ENCODE measurements around the gene L3MBTL2.
"Not testable (repeated sequence)": the region's sequence is repeated elsewhere in the genome, so short reads cannot be mapped to it uniquely, and the experiment has no call there.

Gene L3MBTL2

GRCh38 chr22:41180362-41180761 is 24.8 kb upstream of the L3MBTL2 start:
- H2BK5ac ChIP-seq (ENCODE audit: low read length); H2AFZ ChIP-seq (ENCODE audit: low read length); H3K14ac ChIP-seq (ENCODE audit: low read length); H3K9ac ChIP-seq (ENCODE audit: low read depth, low read length, poor library complexity); H3K27me3 ChIP-seq (ENCODE audit: control insufficient read depth in 3 of 3, insufficient read depth in 3 of 3, low read depth in 1 of 3, low read length in 3 of 3); H3K23ac ChIP-seq (ENCODE audit: low read depth, low read length, poor library complexity); H3K4me2 ChIP-seq (ENCODE audit: insufficient read depth, low read length, poor library complexity, severe bottlenecking); H3K4me1 ChIP-seq (ENCODE audit: control insufficient read depth in 2 of 2, insufficient read depth in 1 of 2, low read depth in 1 of 2, low read length in 2 of 2); H3K18ac ChIP-seq (ENCODE audit: low read length); H4K91ac ChIP-seq (ENCODE audit: low read depth, low read length, poor library complexity); H4K8ac ChIP-seq (ENCODE audit: low read depth, low read length); H3K9me3 ChIP-seq (replicated peaks in 1 of 2; ENCODE audit: control insufficient read depth in 2 of 2, insufficient read depth in 1 of 2, low read depth in 1 of 2, low read length in 2 of 2); H3K4me3 ChIP-seq (ENCODE audit: low read length in 2 of 2); H3K79me1 ChIP-seq (ENCODE audit: low read depth, low read length); H2BK120ac ChIP-seq (ENCODE audit: low read depth, low read length); H2AK5ac ChIP-seq (ENCODE audit: low read depth, low read length); H3K4ac ChIP-seq (ENCODE audit: low read length); H2BK12ac ChIP-seq (ENCODE audit: low read length); H3K27ac ChIP-seq (replicated peaks; ENCODE audit: low read length); H2BK15ac ChIP-seq (ENCODE audit: low read length); DNase-seq (ENCODE audit: low spot score): not testable (repeated sequence)
- WGBS, 2 donors (ENCODE audit: extremely low coverage in 2 of 2, insufficient read length in 2 of 2, insufficient replicate concordance in 1 of 2), result no CpG with 5 or more reads among the region's 6 CpGs
- H3K36me3 ChIP-seq (replicated peaks in 1 of 2; ENCODE audit: control insufficient read depth in 2 of 2, insufficient read depth in 2 of 2, low read length in 2 of 2), result peaks cover 32 to 63% of the 10 kb centered on the region in 2 donors

DNA sequence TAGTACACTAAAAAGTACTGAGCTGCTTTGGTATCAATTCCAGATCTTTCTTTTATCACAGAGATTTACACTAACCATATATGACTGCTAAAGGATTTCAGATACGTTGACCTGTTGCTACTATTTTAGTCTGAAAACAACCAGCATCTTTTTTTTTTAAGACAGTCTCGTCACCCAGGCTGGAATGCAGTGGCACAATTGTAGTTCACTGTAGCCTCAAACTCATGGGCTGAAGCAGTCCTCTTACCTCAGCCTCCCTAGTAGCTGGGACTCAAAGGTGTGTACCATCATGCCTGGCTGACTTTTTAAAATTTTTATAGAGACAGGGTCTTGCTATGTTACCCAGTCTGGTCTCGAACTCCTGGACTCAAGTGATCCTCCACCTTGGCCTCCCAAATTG is 24.2 kb upstream of the L3MBTL2 start:
- no peak overlapping the region for H2AFZ ChIP-seq (ENCODE audit: low read length)
- H3K9ac ChIP-seq (ENCODE audit: low read depth, low read length, poor library complexity), result no peak overlapping the region
- no CpG with 5 or more reads among the region's 3 CpGs for WGBS, 2 donors (ENCODE audit: extremely low coverage in 2 of 2, insufficient read length in 2 of 2, insufficient replicate concordance in 1 of 2)
- H4K8ac ChIP-seq (ENCODE audit: low read depth, low read length), result no peak overlapping the region
- no peak overlapping the region for H2BK5ac ChIP-seq (ENCODE audit: low read length)
- peaks cover 0 to 2% of the 10 kb centered on the region in 2 donors for H3K9me3 ChIP-seq (replicated peaks in 1 of 2; ENCODE audit: control insufficient read depth in 2 of 2, insufficient read depth in 1 of 2, low read depth in 1 of 2, low read length in 2 of 2)
- no peak overlapping the region for H2BK120ac ChIP-seq (ENCODE audit: low read depth, low read length)
- H3K27ac ChIP-seq (replicated peaks; ENCODE audit: low read length), result no peak overlapping the region
- H3K4me2 ChIP-seq (ENCODE audit: insufficient read depth, low read length, poor library complexity, severe bottlenecking), result no peak overlapping the region
- no peak overlapping the region for H3K4me3 ChIP-seq (ENCODE audit: low read length in 2 of 2)
- no peaks in the 10 kb centered on the region for H3K4me1 ChIP-seq (ENCODE audit: control insufficient read depth in 2 of 2, insufficient read depth in 1 of 2, low read depth in 1 of 2, low read length in 2 of 2)
- no peak overlapping the region for H4K91ac ChIP-seq (ENCODE audit: low read depth, low read length, poor library complexity)
- H3K4ac ChIP-seq (ENCODE audit: low read length), result no peak overlapping the region
- no peak overlapping the region for H2BK12ac ChIP-seq (ENCODE audit: low read length)
- H3K14ac ChIP-seq (ENCODE audit: low read length), result no peak overlapping the region
- H3K79me1 ChIP-seq (ENCODE audit: low read depth, low read length), result peaks cover 8% of the 10 kb centered on the region
- H3K18ac ChIP-seq (ENCODE audit: low read length), result no peak overlapping the region
- H2AK5ac ChIP-seq (ENCODE audit: low read depth, low read length), result no peak overlapping the region
- H2BK15ac ChIP-seq (ENCODE audit: low read length), result no peak overlapping the region
- DNase-seq (ENCODE audit: low spot score), result no peak
- H3K27me3 ChIP-seq (ENCODE audit: control insufficient read depth in 3 of 3, insufficient read depth in 3 of 3, low read depth in 1 of 3, low read length in 3 of 3), result no peaks in the 10 kb centered on the region
- no peak overlapping the region for H3K23ac ChIP-seq (ENCODE audit: low read depth, low read length, poor library complexity)
- H3K36me3 ChIP-seq (replicated peaks in 1 of 2; ENCODE audit: control insufficient read depth in 2 of 2, insufficient read depth in 2 of 2, low read length in 2 of 2), result peaks cover 28 to 57% of the 10 kb centered on the region in 2 donors

- Histone ChIP-seq H3K18ac (ENCODE audit: low read length) (no peak overlapping the region), H3K27me3 (ENCODE audit: control insufficient read depth in 3 of 3, insufficient read depth in 3 of 3, low read depth in 1 of 3, low read length in 3 of 3) (no peaks in the 10 kb centered on the region), H3K79me1 (ENCODE audit: low read depth, low read length) (peaks cover 4% of the 10 kb centered on the region), H3K4me1 (ENCODE audit: control insufficient read depth in 2 of 2, insufficient read depth in 1 of 2, low read depth in 1 of 2, low read length in 2 of 2) (no peaks in the 10 kb centered on the region), H2BK12ac (ENCODE audit: low read length) (no peak overlapping the region), H2BK15ac (ENCODE audit: low read length) (no peak overlapping the region), H2BK5ac (ENCODE audit: low read length) (no peak overlapping the region), H2AK5ac (ENCODE audit: low read depth, low read length) (no peak overlapping the region), H3K4me3 (ENCODE audit: low read length in 2 of 2) (no peak overlapping the region), H3K9me3 (replicated peaks in 1 of 2; ENCODE audit: control insufficient read depth in 2 of 2, insufficient read depth in 1 of 2, low read depth in 1 of 2, low read length in 2 of 2) (peaks cover 0 to 2% of the 10 kb centered on the region in 2 donors), H3K9ac (ENCODE audit: low read depth, low read length, poor library complexity) (no peak overlapping the region), H2AFZ (ENCODE audit: low read length) (no peak overlapping the region), H3K4me2 (ENCODE audit: insufficient read depth, low read length, poor library complexity, severe bottlenecking) (no peak overlapping the region), H3K14ac (ENCODE audit: low read length) (no peak overlapping the region), H3K36me3 (replicated peaks in 1 of 2; ENCODE audit: control insufficient read depth in 2 of 2, insufficient read depth in 2 of 2, low read length in 2 of 2) (peaks cover 24 to 51% of the 10 kb centered on the region in 2 donors), H4K8ac (ENCODE audit: low read depth, low read length) (peak overlapping the region; percentile 19), H2BK120ac (ENCODE audit: low read depth, low read length) (no peak overlapping the region), H3K4ac (ENCODE audit: low read length) (no peak overlapping the region), H3K23ac (ENCODE audit: low read depth, low read length, poor library complexity) (no peak overlapping the region), H3K27ac (replicated peaks; ENCODE audit: low read length) (no peak overlapping the region), H4K91ac (ENCODE audit: low read depth, low read length, poor library complexity) (no peak overlapping the region)
- DNase-seq (ENCODE audit: low spot score), result no peak
- WGBS, 2 donors (ENCODE audit: extremely low coverage in 2 of 2, insufficient read length in 2 of 2, insufficient replicate concordance in 1 of 2), result no CpG with 5 or more reads among the region's 15 CpGs
These were observed 23.5 kb upstream of the L3MBTL2 start for GRCh38 chr22:41181349-41182241.

DNA sequence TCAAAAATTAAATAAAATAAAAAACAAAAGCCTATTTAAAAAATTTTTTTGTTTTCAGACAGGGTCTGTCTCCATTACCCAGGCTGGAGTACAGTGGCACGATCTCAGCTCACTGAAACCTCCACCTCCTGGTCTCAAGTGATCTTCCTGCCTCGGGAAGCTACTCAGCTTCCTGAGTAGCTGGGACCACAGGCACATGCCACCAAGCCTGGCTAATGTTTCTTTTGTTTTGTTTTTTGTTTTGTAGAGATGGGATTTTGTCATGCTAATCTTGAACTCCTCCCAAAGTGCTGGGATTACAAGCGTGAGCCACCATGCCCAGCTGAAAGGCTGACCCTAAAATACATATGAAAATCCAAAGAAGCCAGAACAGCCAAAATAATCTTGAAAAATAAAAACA is 20.4 kb upstream of the L3MBTL2 start:
- no CpG with 5 or more reads among the region's 3 CpGs for WGBS, 2 donors (ENCODE audit: extremely low coverage in 2 of 2, insufficient read length in 2 of 2, insufficient replicate concordance in 1 of 2)
- Histone ChIP-seq H3K14ac (ENCODE audit: low read length) (no peak overlapping the region), H3K4ac (ENCODE audit: low read length) (no peak overlapping the region), H3K27me3 (ENCODE audit: control insufficient read depth in 3 of 3, insufficient read depth in 3 of 3, low read depth in 1 of 3, low read length in 3 of 3) (no peaks in the 10 kb centered on the region), H3K9me3 (replicated peaks in 1 of 2; ENCODE audit: control insufficient read depth in 2 of 2, insufficient read depth in 1 of 2, low read depth in 1 of 2, low read length in 2 of 2) (no peaks in the 10 kb centered on the region), H3K23ac (ENCODE audit: low read depth, low read length, poor library complexity) (no peak overlapping the region), H4K91ac (ENCODE audit: low read depth, low read length, poor library complexity) (no peak overlapping the region), H2AK5ac (ENCODE audit: low read depth, low read length) (no peak overlapping the region), H3K4me1 (ENCODE audit: control insufficient read depth in 2 of 2, insufficient read depth in 1 of 2, low read depth in 1 of 2, low read length in 2 of 2) (no peaks in the 10 kb centered on the region), H3K9ac (ENCODE audit: low read depth, low read length, poor library complexity) (no peak overlapping the region), H2BK5ac (ENCODE audit: low read length) (no peak overlapping the region), H3K27ac (replicated peaks; ENCODE audit: low read length) (no peak overlapping the region), H3K4me3 (ENCODE audit: low read length in 2 of 2) (no peak overlapping the region), H3K18ac (ENCODE audit: low read length) (no peak overlapping the region), H3K36me3 (replicated peaks in 1 of 2; ENCODE audit: control insufficient read depth in 2 of 2, insufficient read depth in 2 of 2, low read length in 2 of 2) (peaks cover 0 to 21% of the 10 kb centered on the region in 2 donors), H3K4me2 (ENCODE audit: insufficient read depth, low read length, poor library complexity, severe bottlenecking) (no peak overlapping the region), H2BK15ac (ENCODE audit: low read length) (no peak overlapping the region), H2BK12ac (ENCODE audit: low read length) (no peak overlapping the region), H2AFZ (ENCODE audit: low read length) (no peak overlapping the region), H4K8ac (ENCODE audit: low read depth, low read length) (no peak overlapping the region), H3K79me1 (ENCODE audit: low read depth, low read length) (no peaks in the 10 kb centered on the region), H2BK120ac (ENCODE audit: low read depth, low read length) (no peak overlapping the region)
- no peak for DNase-seq (ENCODE audit: low spot score)

Data from neuronal stem cell (in vitro differentiated cells).